PFSK-1 (cell line): ENCODE data around the gene LZTR1.

ENCODE experiments used
- FOXP2 ChIP-seq: optimal IDR thresholded peaks from 2 replicates; pipeline ENCODE3; 2011; ENCODE audit warnings: borderline replicate concordance, control low read depth, inconsistent platforms; ENCODE audit not compliant: insufficient read depth; ENCODE audit errors: extremely low read length, extremely low read depth
- POLR2AphosphoS5 ChIP-seq: IDR thresholded peaks from 2 replicates; pipeline ENCODE4 v1.6.1; 2012; ENCODE audit warnings: low read depth, mild to moderate bottlenecking, control low read depth, low read length, moderate library complexity
- SIN3A ChIP-seq: IDR thresholded peaks from 2 replicates; pipeline ENCODE4 v1.6.1; 2012; ENCODE audit warnings: mild to moderate bottlenecking, low read length, moderate library complexity, borderline replicate concordance; ENCODE audit not compliant: insufficient read depth
- TAF1 ChIP-seq: IDR thresholded peaks from 2 replicates; pipeline ENCODE4 v1.6.1; 2012; ENCODE audit warnings: low read length, control low read depth, borderline replicate concordance; ENCODE audit not compliant: insufficient read depth
- TF ChIP-seq, protein P1 (sequence below), 2 experiments: IDR thresholded peaks; 2 replicates each; pipeline versions ENCODE4 v1.6.1 to v1.8.0; 2011 to 2012; ENCODE audit warnings: low read depth in 2 of 2, low read length in 2 of 2, control low read depth in 1 of 2, inconsistent platforms in 1 of 2, mild to moderate bottlenecking in 1 of 2, moderate library complexity in 1 of 2; ENCODE audit not compliant: insufficient read depth in 1 of 2

LZTR1 gene

DNA sequence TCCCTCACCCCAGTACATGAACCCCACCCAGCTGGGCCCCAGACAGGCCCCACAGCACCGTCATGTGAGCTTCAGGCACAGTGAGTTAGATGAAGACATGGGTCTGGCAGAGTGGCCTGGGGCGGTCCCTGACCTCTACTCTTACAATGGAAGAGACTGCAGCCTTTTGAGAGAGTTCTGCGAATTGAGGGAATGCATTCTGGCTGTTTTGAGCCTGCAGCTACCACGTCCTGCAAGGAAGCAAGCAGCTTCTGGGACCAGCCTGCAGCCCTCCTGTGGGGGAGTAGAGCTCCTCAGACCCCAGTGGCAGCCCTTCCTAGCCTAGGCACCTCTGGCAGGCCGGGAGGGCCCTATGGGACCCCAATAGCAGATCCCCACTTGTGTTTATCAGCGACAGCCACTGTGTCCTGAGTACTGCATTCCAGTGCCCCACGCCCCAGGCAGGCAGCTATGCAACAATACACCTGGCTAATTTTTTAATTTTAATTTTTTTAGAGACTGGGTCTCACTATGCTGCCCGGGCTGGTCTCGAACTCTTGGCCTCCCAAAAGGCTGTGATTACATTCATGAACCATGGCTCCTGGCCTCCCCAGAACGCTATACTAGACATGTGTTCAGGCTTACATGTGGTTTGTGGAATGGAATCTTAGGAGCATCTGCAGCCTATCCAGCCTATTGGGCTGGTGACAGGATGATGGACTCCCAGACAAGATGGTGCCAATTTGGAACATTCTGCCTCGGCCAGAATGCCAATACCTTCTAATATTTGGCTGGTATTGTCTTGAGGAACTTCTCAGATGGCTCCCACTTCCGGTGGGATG is 51.0 kb downstream of the LZTR1 start:
- TF ChIP-seq SIN3A (no peak), TAF1 (no peak), POLR2AphosphoS5 (no peak), FOXP2 (no peak)
- TF ChIP-seq, protein P1, sequence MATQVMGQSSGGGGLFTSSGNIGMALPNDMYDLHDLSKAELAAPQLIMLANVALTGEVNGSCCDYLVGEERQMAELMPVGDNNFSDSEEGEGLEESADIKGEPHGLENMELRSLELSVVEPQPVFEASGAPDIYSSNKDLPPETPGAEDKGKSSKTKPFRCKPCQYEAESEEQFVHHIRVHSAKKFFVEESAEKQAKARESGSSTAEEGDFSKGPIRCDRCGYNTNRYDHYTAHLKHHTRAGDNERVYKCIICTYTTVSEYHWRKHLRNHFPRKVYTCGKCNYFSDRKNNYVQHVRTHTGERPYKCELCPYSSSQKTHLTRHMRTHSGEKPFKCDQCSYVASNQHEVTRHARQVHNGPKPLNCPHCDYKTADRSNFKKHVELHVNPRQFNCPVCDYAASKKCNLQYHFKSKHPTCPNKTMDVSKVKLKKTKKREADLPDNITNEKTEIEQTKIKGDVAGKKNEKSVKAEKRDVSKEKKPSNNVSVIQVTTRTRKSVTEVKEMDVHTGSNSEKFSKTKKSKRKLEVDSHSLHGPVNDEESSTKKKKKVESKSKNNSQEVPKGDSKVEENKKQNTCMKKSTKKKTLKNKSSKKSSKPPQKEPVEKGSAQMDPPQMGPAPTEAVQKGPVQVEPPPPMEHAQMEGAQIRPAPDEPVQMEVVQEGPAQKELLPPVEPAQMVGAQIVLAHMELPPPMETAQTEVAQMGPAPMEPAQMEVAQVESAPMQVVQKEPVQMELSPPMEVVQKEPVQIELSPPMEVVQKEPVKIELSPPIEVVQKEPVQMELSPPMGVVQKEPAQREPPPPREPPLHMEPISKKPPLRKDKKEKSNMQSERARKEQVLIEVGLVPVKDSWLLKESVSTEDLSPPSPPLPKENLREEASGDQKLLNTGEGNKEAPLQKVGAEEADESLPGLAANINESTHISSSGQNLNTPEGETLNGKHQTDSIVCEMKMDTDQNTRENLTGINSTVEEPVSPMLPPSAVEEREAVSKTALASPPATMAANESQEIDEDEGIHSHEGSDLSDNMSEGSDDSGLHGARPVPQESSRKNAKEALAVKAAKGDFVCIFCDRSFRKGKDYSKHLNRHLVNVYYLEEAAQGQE (IDR thresholded peaks at IDR 0.05; ENCODE audit: insufficient read depth in 1 of 2, low read depth in 2 of 2, low read length in 2 of 2) = no peak

DNA sequence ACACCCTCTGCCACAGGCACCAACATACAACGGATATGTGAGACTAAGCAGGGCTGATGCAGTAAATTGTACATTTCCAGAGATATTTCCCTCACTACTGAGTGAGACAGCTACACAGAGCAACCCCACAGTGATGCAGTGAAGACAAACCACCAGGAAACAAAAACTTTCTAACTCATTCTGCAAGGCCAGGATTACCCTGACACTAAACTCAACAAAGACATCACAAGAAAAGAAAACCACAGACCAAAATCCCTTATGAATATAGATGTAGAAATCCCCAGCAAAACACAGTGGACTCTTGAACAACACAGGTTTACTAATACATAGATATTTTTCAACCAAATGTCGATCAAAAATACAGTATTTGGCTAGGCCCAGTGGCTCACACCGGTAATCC is 51.8 kb downstream of the LZTR1 start:
- TF ChIP-seq TAF1 = no peak
- no peak for TF ChIP-seq FOXP2
- TF ChIP-seq, protein P1 (IDR thresholded peaks at IDR 0.05; ENCODE audit: insufficient read depth in 1 of 2, low read depth in 2 of 2, low read length in 2 of 2) = no peak
- TF ChIP-seq POLR2AphosphoS5 = no peak
- TF ChIP-seq SIN3A = no peak

DNA sequence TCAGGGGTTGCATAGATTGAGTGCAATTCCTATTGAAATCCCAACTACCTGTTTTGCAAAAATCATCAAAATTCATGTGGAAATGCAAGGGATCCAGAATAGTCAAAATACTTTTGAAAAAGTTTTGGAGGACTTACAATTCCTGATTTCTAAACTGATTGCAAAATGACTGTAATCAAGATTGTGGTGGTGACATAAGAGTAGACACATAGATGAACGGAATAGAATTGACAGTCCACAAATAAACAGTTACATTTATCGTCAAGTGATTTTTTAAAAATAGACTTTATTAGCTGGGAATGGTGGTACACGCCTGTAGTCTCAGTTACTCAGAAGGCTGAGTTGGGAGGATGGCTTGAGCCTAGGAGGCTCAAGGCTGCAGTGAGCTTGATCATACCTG is 52.9 kb downstream of the LZTR1 start:
- TF ChIP-seq FOXP2 (no peak), POLR2AphosphoS5 (no peak), SIN3A (no peak), TAF1 (no peak)
- TF ChIP-seq, protein P1 (IDR thresholded peaks at IDR 0.05; ENCODE audit: insufficient read depth in 1 of 2, low read depth in 2 of 2, low read length in 2 of 2) = no peak

DNA sequence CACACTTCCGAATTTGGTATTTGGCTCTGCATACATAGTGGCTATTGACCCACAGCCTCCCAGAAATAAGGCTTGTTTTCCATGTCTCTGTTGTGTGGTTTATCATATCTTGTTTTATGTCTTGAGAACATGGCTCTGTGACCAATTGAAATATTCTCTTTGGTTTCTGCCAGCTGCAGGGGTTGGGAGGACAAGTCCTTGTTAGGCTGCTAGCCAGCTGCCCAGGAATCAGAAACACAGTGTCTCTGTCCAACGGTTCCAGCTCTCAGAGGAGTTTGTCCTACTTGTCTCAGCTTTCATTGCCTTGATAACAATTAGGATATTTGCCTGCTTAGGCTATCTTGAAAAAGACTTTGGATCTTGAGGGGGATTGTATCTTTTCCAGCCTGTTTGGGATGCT is 56.3 kb downstream of the LZTR1 start:
- TF ChIP-seq, protein P1 (IDR thresholded peaks at IDR 0.05; ENCODE audit: insufficient read depth in 1 of 2, low read depth in 2 of 2, low read length in 2 of 2) = peak in 1 of 2 experiments; percentile 64; a peak in 1 of 4 replicates
- TF ChIP-seq POLR2AphosphoS5 = no peak

DNA sequence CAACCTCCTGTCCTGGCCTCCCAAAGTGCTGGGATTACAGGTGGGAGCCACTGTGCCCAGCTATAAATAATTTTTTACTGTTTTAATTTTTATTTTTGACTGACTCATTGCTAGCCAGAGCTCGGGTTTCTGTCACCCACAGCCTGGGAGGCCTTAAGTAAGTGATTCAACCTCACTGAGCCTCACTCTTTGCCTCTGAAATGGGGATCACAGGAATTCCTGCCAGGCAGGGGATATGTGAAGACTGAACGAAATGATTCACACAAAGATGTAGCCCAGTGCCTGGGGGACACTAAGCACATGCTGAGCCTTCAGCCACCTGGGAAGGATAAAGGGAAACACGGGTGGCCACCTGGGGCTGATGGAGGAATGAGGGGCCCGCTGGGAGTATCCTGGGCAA is 59.8 kb downstream of the LZTR1 start:
- TF ChIP-seq TAF1 (no peak), POLR2AphosphoS5 (no peak), SIN3A (no peak), FOXP2 (no peak)
- TF ChIP-seq, protein P1 (IDR thresholded peaks at IDR 0.05; ENCODE audit: insufficient read depth in 1 of 2, low read depth in 2 of 2, low read length in 2 of 2) = no peak
